K562 (cell line): ENCODE data around the gene TRANK1. TPM values are rescaled to one million over a fixed set of nuclear protein-coding genes. Genes with fewer than 3 reads are reported as not detected.

Source experiments
- ATAC-seq: fragments of 200-7000 bp; cut with Tn5 transposase; 3 replicates; pipeline ENCODE4 v1.9.1; 2020; ENCODE audit warnings: moderate library complexity
- BruUV-seq: library from RNA; stranded (reverse); fragments of 400-500 nt; replicated peaks from 2 replicates; lab custom pipeline; 2021; lab: Mats Ljungman, UMichigan
- CTCF ChIA-PET: fragments of 300-600 bp; formaldehyde crosslinking; extraction: SDS; loops from one replicate; lab custom pipeline; 2021; ENCODE audit warnings: low intra/inter-chr PET ratio; lab: Yijun Ruan, JAX
- POLR2A ChIA-PET: fragments of 300-600, 350-650 bp; sonication (Branson Sonifier 250); formaldehyde crosslinking; extraction: SDS; loops from one replicate; lab custom pipeline; 2021; ENCODE audit warnings: antibody characterized with exemption, inconsistent platforms; lab: Yijun Ruan, JAX
- DNase-seq, 4 experiments: peaks; one replicate each; pipeline versions ENCODE4 v3.0.0 to v3.0.0-alpha.2; 2011 to 2018; ENCODE audit warnings: low spot score in 3 of 4, mixed read lengths in 3 of 4; ENCODE audit errors: extremely low read depth in 1 of 4
- FAIRE-seq: peaks from 2 replicates; lab custom pipeline; 2011; peaks lifted over from hg19 to GRCh38; lab: Jason Lieb, UNC
- H2AFZ ChIP-seq: 2 replicates; pipeline ENCODE4 v1.6.0; 2011; ENCODE audit warnings: low read depth, low read length, control low read depth, inconsistent platforms
- H3K27ac ChIP-seq: fragments of 200-600 bp; 3 replicates; pipeline ENCODE4 v1.8.0; 2011; ENCODE audit warnings: low read depth, mild to moderate bottlenecking, control low read depth, inconsistent platforms, low read length, moderate library complexity, mixed read lengths; ENCODE audit errors: extremely low read depth
- H3K27me3 ChIP-seq, 2 experiments: fragments of 300-600 bp in 1 of 2; 2 replicates in 1 of 2; 3 replicates in 1 of 2; pipeline versions ENCODE4 v1.6.0 to v1.8.0; 2011; ENCODE audit warnings: inconsistent platforms in 2 of 2, low read length in 2 of 2, mild to moderate bottlenecking in 1 of 2, mixed read lengths in 1 of 2, moderate library complexity in 1 of 2; ENCODE audit not compliant: control insufficient read depth in 2 of 2, insufficient read depth in 2 of 2
- H3K36me3 ChIP-seq: fragments of 300-600 bp; 3 replicates; pipeline ENCODE4 v1.8.0; 2011; ENCODE audit warnings: mild to moderate bottlenecking, low read length, inconsistent platforms; ENCODE audit not compliant: control insufficient read depth, insufficient read depth
- H3K4me1 ChIP-seq, 2 experiments: fragments of 200-600 bp in 1 of 2; replicated peaks in 1 of 2; 2 replicates in 1 of 2; 3 replicates in 1 of 2; pipeline versions ENCODE4 v1.5.1 to v1.8.0; 2011; ENCODE audit warnings: inconsistent platforms in 2 of 2, low read length in 2 of 2, mild to moderate bottlenecking in 1 of 2, mixed read lengths in 1 of 2, moderate library complexity in 1 of 2; ENCODE audit not compliant: control insufficient read depth in 2 of 2, insufficient read depth in 2 of 2
- H3K4me2 ChIP-seq: 2 replicates; pipeline ENCODE4 v1.6.1; 2011; ENCODE audit warnings: low read length, control low read depth, inconsistent platforms, mixed read lengths; ENCODE audit not compliant: insufficient read depth
- H3K4me3 ChIP-seq: fragments of 200-600 bp; sonication (generic), shearing (Covaris generic); 2 replicates; pipeline ENCODE4 v1.5.1; 2016; ENCODE audit warnings: control low read depth, inconsistent platforms
- H3K79me2 ChIP-seq: fragments of 200-600 bp; 3 replicates; pipeline ENCODE4 v1.8.0; 2011; ENCODE audit warnings: low read length, inconsistent platforms; ENCODE audit not compliant: control insufficient read depth, insufficient read depth
- H3K9ac ChIP-seq, 2 experiments: 2 replicates each; pipeline versions ENCODE4 v1.6.0 to v1.6.1; 2011; ENCODE audit warnings: low read depth in 2 of 2, low read length in 2 of 2, control low read depth in 1 of 2, inconsistent platforms in 1 of 2, mild to moderate bottlenecking in 1 of 2, mixed read lengths in 1 of 2; ENCODE audit not compliant: insufficient read depth in 1 of 2
- H3K9me1 ChIP-seq: one replicate; pipeline ENCODE4 v1.6.0; 2011; ENCODE audit warnings: inconsistent platforms, mild to moderate bottlenecking, low read length, moderate library complexity; ENCODE audit not compliant: control insufficient read depth, insufficient read depth
- H3K9me3 ChIP-seq: replicated peaks from 2 replicates; pipeline ENCODE4 v1.5.1; 2011; ENCODE audit warnings: low read depth, low read length, inconsistent platforms; ENCODE audit not compliant: control insufficient read depth, insufficient read depth
- H4K20me1 ChIP-seq: replicated peaks from 2 replicates; pipeline ENCODE4 v1.6.1; 2011; ENCODE audit warnings: low read length, inconsistent platforms, mixed read lengths; ENCODE audit not compliant: control insufficient read depth, insufficient read depth
- BACH1 ChIP-seq: fragments of 200-800 bp; sonication (Bioruptor generic); IDR thresholded peaks from 2 replicates; pipeline ENCODE4 v1.6.1; 2016; ENCODE audit warnings: missing genetic modification characterization, missing compliant biosample characterization
- BRD4 ChIP-seq: fragments of 200-600 bp; sonication (generic); IDR thresholded peaks from 2 replicates; pipeline ENCODE4 v1.6.1; 2017; ENCODE audit warnings: inconsistent platforms
- CBX1 ChIP-seq: sonication (generic); IDR thresholded peaks from 2 replicates; pipeline ENCODE4 v1.6.1; 2016; ENCODE audit warnings: antibody characterized with exemption, low read depth, mild to moderate bottlenecking
- ETV1 ChIP-seq: fragments of 450-650 bp; conservative IDR thresholded peaks from 2 replicates; pipeline ENCODE4 v1.6.1; 2016; ENCODE audit warnings: missing genetic modification characterization, control low read depth, low read depth, missing compliant biosample characterization
- FOXP4 ChIP-seq: sonication (generic); formaldehyde crosslinking; IDR thresholded peaks from 2 replicates; pipeline ENCODE4 v1.8.0; 2022; ENCODE audit warnings: mild to moderate bottlenecking, missing genetic modification reagents, borderline replicate concordance
- MAFG ChIP-seq: fragments of 450-650 bp; conservative IDR thresholded peaks from 2 replicates; pipeline ENCODE4 v1.6.1; 2016; ENCODE audit warnings: missing genetic modification characterization, missing compliant biosample characterization
- OTX1 ChIP-seq: fragments of 450-650 bp; formaldehyde crosslinking; IDR thresholded peaks from 2 replicates; pipeline ENCODE4 v1.4.0; 2022; ENCODE audit warnings: mild to moderate bottlenecking
- ZNF239 ChIP-seq: fragments of 250-450 bp; sonication (Bioruptor Pico); IDR thresholded peaks from 2 replicates; pipeline ENCODE4 v1.4.0; 2020; ENCODE audit warnings: mild to moderate bottlenecking
- WGBS: fragments of 100-300 bp; shearing (Covaris generic); methylation state at CpG from one replicate; pipeline ENCODE4 v1.1.6; 2016; ENCODE audit warnings: low coverage, mixed read lengths; ENCODE audit not compliant: insufficient coverage; ENCODE audit errors: missing lambda C conversion rate; 5-methylcytosine and 5-hydroxymethylcytosine counted together
- in situ Hi-C: fragments of 300-500 bp; cut with MboI; formaldehyde crosslinking; loops from 4 replicates; pipeline ENCODE4 v1.15.0; 2018; ENCODE audit warnings: inconsistent platforms, mixed read lengths
- intact Hi-C: fragments of 100-400 bp; cut with micrococcal nuclease; formaldehyde crosslinking; loops from 2 replicates; pipeline ENCODE4 v1.14.2; 2022
- polyA plus RNA-seq, 8 experiments: library from polyadenylated mRNA; depleted of rRNA in 4 of 8; stranded (reverse) in 5 of 8; unstranded in 3 of 8; fragments of >200 nt; fragmentation: Nextera tagmentation in 2 of 8; fragmentation: Illumina TruSeq in 1 of 8; extraction: Ambion mirVana in 2 of 8; extraction: Trizol in 1 of 8; gene quantifications; 2 replicates each; pipeline versions ENCODE4 v1.2.1 to v1.2.3, GENCODE V29; 2011 to 2014; ENCODE audit warnings: inconsistent platforms in 1 of 8, missing spikeins in 1 of 8
- total RNA-seq, 7 experiments: library from RNA; depleted of rRNA in 6 of 7; stranded (reverse); fragments of >200 nt in 6 of 7; fragmentation: Illumina TruSeq in 2 of 7; extraction: Trizol in 2 of 7; gene quantifications; 2 replicates each; pipeline versions ENCODE4 v1.2.1 to v1.2.3, GENCODE V29; 2011 to 2021; ENCODE audit warnings: low replicate concordance in 1 of 7
- TF ChIP-seq, protein P1 (sequence below): fragments of 200-800 bp; sonication (Bioruptor generic); IDR thresholded peaks from 2 replicates; pipeline ENCODE4 v1.6.1; 2017; ENCODE audit warnings: missing genetic modification characterization, missing compliant biosample characterization
- TF ChIP-seq, protein P2 (sequence below): sonication (generic); formaldehyde crosslinking; IDR thresholded peaks from 2 replicates; pipeline ENCODE4 v1.4.0; 2020; ENCODE audit warnings: mild to moderate bottlenecking, missing genetic modification reagents
- TF ChIP-seq, protein P3 (sequence below): fragments of 450-650 bp; IDR thresholded peaks from 2 replicates; pipeline ENCODE4 v1.6.1; 2016; ENCODE audit warnings: low read depth, mild to moderate bottlenecking, moderate library complexity

Gene TRANK1
- total and polyA plus RNA-seq, 9 of the 15 experiments (the other 6 are each of a cell fraction or from before 2014, with no cell fraction given), result 0.41 to 5.3 (median 2.1) TPM

DNA sequence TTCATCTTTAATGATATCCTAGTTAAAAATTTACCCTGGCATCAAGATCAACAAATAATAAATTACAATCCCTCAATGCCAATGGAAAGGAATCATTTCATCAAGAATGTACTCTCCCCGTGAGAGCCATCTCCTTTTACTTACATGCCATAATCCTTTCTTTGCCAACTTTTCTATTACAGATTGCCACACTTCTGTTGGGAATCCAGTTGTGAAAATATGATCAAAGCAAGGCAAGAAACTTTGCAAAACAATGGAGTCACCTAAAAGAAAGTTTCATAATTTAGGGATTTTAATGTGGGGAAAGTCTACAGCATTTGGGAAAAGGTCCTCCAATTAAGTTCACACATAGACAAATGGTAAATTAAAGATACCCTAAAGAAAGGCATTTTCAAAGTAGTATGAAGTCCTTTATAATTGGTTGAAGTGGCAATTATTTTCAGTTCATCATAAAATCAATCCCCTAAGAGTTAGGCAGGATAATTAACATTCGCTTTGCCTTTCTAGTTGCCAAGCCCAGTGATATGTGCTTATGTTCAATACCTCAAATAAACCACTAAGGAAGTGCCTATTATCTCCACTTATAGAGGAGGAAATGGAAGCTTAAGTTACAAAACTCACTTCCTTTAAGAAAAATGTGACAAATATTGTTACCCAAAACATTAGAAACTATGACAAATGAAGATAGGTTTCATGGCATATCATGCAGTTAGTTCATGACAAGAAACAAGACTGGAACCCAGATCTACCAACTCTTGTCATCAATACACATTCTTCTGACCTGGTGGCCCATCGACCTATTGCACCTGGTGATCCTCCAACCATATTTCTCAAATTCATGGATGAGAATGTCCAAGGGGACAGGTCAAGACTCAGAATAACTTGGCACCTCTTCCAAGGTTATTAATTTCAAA, 49.1 kb downstream of the TRANK1 start:
- Histone ChIP-seq H3K27ac (no peak overlapping the region), H4K20me1 (no peaks in the 10 kb centered on the region), H3K9me3 (no peaks in the 10 kb centered on the region), H2AFZ (no peak overlapping the region), H3K79me2 (no peaks in the 10 kb centered on the region), H3K9ac (no peak overlapping the region), H3K36me3 (no peaks in the 10 kb centered on the region), H3K4me1 (peaks cover 0 to 10% of the 10 kb centered on the region in 2 experiments; a peak in 2 of 5 replicates), H3K4me3 (no peak overlapping the region), H3K27me3 (no peaks in the 10 kb centered on the region), H3K9me1 (no peaks in the 10 kb centered on the region), H3K4me2 (no peak overlapping the region)
- in situ Hi-C loops (no loop called here), intact Hi-C loops (no loop called here)
- whole genome bisulfite sequencing, result 46% methylated on average over 3 of the region's 3 CpGs
- TF ChIP-seq OTX1 (CRISPR knock-in tag), result no peak
- TF ChIP-seq BACH1 (tag), result no peak
- TF ChIP-seq FOXP4, result no peak
- TF ChIP-seq, protein P1, sequence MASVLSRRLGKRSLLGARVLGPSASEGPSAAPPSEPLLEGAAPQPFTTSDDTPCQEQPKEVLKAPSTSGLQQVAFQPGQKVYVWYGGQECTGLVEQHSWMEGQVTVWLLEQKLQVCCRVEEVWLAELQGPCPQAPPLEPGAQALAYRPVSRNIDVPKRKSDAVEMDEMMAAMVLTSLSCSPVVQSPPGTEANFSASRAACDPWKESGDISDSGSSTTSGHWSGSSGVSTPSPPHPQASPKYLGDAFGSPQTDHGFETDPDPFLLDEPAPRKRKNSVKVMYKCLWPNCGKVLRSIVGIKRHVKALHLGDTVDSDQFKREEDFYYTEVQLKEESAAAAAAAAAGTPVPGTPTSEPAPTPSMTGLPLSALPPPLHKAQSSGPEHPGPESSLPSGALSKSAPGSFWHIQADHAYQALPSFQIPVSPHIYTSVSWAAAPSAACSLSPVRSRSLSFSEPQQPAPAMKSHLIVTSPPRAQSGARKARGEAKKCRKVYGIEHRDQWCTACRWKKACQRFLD, result no peak
- TF ChIP-seq, protein P2, sequence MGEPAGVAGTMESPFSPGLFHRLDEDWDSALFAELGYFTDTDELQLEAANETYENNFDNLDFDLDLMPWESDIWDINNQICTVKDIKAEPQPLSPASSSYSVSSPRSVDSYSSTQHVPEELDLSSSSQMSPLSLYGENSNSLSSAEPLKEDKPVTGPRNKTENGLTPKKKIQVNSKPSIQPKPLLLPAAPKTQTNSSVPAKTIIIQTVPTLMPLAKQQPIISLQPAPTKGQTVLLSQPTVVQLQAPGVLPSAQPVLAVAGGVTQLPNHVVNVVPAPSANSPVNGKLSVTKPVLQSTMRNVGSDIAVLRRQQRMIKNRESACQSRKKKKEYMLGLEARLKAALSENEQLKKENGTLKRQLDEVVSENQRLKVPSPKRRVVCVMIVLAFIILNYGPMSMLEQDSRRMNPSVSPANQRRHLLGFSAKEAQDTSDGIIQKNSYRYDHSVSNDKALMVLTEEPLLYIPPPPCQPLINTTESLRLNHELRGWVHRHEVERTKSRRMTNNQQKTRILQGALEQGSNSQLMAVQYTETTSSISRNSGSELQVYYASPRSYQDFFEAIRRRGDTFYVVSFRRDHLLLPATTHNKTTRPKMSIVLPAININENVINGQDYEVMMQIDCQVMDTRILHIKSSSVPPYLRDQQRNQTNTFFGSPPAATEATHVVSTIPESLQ (CRISPR knock-in tag), result no peak
- TF ChIP-seq ETV1 (tag), result no peak
- TF ChIP-seq BRD4, result no peak
- TF ChIP-seq, protein P3, sequence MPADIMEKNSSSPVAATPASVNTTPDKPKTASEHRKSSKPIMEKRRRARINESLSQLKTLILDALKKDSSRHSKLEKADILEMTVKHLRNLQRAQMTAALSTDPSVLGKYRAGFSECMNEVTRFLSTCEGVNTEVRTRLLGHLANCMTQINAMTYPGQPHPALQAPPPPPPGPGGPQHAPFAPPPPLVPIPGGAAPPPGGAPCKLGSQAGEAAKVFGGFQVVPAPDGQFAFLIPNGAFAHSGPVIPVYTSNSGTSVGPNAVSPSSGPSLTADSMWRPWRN, result no peak
- no peak for TF ChIP-seq CBX1
- no peak for TF ChIP-seq ZNF239
- no peak for TF ChIP-seq MAFG (tag)
- no TSS peak for BruUV-seq
- ATAC-seq (no peak), DNase-seq (no peak), FAIRE-seq (no peak)
- POLR2A ChIA-PET, result interaction anchor here (1.4 kb wide), 1 partner anchor 14 kb away, joined by 3 read pairs; no protein-coding TSS in a partner anchor
- CTCF ChIA-PET, result no interaction called here
